ENCODE data around the gene RGL4. TPM values are rescaled to one million over a fixed set of nuclear protein-coding genes. Genes with fewer than 3 reads are reported as not detected.

The RGL4 gene
- total and polyA plus RNA-seq, 8 donors, result 0.65 to 5.9 (median 2.9) TPM; not detected in 4

- peak in 1 of 2 donors; percentile 21 for DNase-seq
- Histone ChIP-seq H3K4me1 (no peaks in the 10 kb centered on the region), H3K36me3 (peaks cover 11 to 58% (median 52%) of the 10 kb centered on the region in 4 donors), H3K4me3 (no peak overlapping the region), H3K27ac (no peak overlapping the region), H3K9me3 (no peaks in the 10 kb centered on the region), H3K27me3 (no peaks in the 10 kb centered on the region)
- 68 to 85% (median 83%) methylated on average over 4 of the region's 4 CpGs for WGBS, 5 donors
- intact Hi-C loops (cut with DNase I; ENCODE audit: low total_unique reads), result no loop called here
- TF ChIP-seq POLR2AphosphoS5 (IDR thresholded peaks at IDR 0.05), result no peak
Measured at GRCh38 chr22:23682827-23683355, 7.9 kb upstream of the RGL4 start.

DNA sequence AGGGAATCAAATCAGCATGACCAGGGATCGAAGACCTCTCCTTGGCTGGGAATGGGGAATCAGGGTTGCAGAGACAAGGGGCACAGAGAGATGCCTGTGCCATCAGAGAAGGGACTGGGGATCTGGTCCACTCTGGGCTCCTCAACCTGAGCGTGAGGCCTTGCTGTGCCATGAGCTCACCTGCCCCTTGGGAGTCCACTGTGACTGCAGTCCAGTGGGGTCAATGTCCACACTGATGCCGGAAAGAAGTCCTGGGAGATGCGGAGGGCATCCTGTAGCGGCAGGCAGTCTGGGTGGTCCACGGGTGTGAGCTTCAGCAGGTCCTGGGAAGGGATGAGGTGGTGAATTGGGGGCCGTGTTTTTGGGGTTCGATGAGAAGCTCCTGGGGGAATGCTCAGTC is 7.3 kb upstream of the RGL4 start:
- no peak for TF ChIP-seq EP300 (IDR thresholded peaks at IDR 0.05)
- no peak for TF ChIP-seq POLR2AphosphoS5 (IDR thresholded peaks at IDR 0.05)
- TF ChIP-seq, protein P1, sequence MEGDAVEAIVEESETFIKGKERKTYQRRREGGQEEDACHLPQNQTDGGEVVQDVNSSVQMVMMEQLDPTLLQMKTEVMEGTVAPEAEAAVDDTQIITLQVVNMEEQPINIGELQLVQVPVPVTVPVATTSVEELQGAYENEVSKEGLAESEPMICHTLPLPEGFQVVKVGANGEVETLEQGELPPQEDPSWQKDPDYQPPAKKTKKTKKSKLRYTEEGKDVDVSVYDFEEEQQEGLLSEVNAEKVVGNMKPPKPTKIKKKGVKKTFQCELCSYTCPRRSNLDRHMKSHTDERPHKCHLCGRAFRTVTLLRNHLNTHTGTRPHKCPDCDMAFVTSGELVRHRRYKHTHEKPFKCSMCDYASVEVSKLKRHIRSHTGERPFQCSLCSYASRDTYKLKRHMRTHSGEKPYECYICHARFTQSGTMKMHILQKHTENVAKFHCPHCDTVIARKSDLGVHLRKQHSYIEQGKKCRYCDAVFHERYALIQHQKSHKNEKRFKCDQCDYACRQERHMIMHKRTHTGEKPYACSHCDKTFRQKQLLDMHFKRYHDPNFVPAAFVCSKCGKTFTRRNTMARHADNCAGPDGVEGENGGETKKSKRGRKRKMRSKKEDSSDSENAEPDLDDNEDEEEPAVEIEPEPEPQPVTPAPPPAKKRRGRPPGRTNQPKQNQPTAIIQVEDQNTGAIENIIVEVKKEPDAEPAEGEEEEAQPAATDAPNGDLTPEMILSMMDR (IDR thresholded peaks at IDR 0.05), result no peak
- TF ChIP-seq POLR2A (IDR thresholded peaks at IDR 0.05), result no peak
- intact Hi-C loops (cut with DNase I; ENCODE audit: low total_unique reads), result no loop called here
- Histone ChIP-seq H3K36me3 (peaks cover 11 to 59% (median 56%) of the 10 kb centered on the region in 4 donors), H3K4me3 (no peak overlapping the region), H3K9me3 (no peaks in the 10 kb centered on the region), H3K27me3 (no peaks in the 10 kb centered on the region), H3K27ac (no peak overlapping the region), H3K4me1 (no peaks in the 10 kb centered on the region)
- peak in 1 of 2 donors; percentile 11 for DNase-seq
- 95 to 98% (median 96%) methylated on average over 6 to 8 of the region's 8 CpGs for WGBS, 5 donors

- no peak overlapping the region for H3K27ac ChIP-seq
- peaks cover 11 to 59% (median 56%) of the 10 kb centered on the region in 4 donors for H3K36me3 ChIP-seq
- DNase-seq, result peak; percentile 16 to 28
- H3K27me3 ChIP-seq, result no peaks in the 10 kb centered on the region
- 78 to 84% (median 80%) methylated on average over 5 to 6 of the region's 6 CpGs for WGBS, 5 donors
- intact Hi-C loops (cut with DNase I; ENCODE audit: low total_unique reads), result no loop called here
- no peaks in the 10 kb centered on the region for H3K4me1 ChIP-seq
- no peak overlapping the region for H3K4me3 ChIP-seq
- TF ChIP-seq POLR2A (IDR thresholded peaks at IDR 0.05) (no peak), POLR2AphosphoS5 (IDR thresholded peaks at IDR 0.05) (no peak), EP300 (IDR thresholded peaks at IDR 0.05) (no peak)
- TF ChIP-seq, protein P1 (IDR thresholded peaks at IDR 0.05), result no peak
- H3K9me3 ChIP-seq, result no peaks in the 10 kb centered on the region
Measured at GRCh38 chr22:23684026-23684425, 6.8 kb upstream of the RGL4 start.

- peak; percentile 17 to 53 for DNase-seq
Measured at GRCh38 chr22:23684561-23685031, 6.2 kb upstream of the RGL4 start.

More at GRCh38 chr22:23684561-23685031, 6.2 kb upstream of the RGL4 start:
- no peaks in the 10 kb centered on the region for H3K27me3 ChIP-seq
- TF ChIP-seq POLR2A (IDR thresholded peaks at IDR 0.05) (no peak), EP300 (IDR thresholded peaks at IDR 0.05) (no peak), POLR2AphosphoS5 (IDR thresholded peaks at IDR 0.05) (no peak)
- TF ChIP-seq, protein P1 (IDR thresholded peaks at IDR 0.05), result no peak
- H3K36me3 ChIP-seq, result peaks cover 11 to 62% (median 57%) of the 10 kb centered on the region in 4 donors
- no peaks in the 10 kb centered on the region for H3K4me1 ChIP-seq
- H3K4me3 ChIP-seq, result no peak overlapping the region
- H3K27ac ChIP-seq, result no peak overlapping the region
- no peaks in the 10 kb centered on the region for H3K9me3 ChIP-seq
- intact Hi-C loops (cut with DNase I; ENCODE audit: low total_unique reads), result no loop called here
- WGBS, 5 donors, result 75 to 88% (median 86%) methylated on average over 5 to 8 of the region's 8 CpGs

Measured in stomach (tissue), 9 donors.